PC-9 (cell line): Measurements from ENCODE around the gene SFT2D3. TPM values are rescaled to one million over a fixed set of nuclear protein-coding genes. Genes with fewer than 3 reads are reported as not detected.

Experiments used
- BruUV-seq: library from RNA; stranded (reverse); fragments of 400-500 nt; replicated peaks from 2 replicates; lab custom pipeline; 2021; lab: Mats Ljungman, UMichigan
- CTCF ChIA-PET: fragments of 300-600 bp; sonication (Branson Sonifier 250); formaldehyde crosslinking; loops from one replicate; lab custom pipeline; 2022; ENCODE audit warnings: antibody characterized with exemption; lab: Charles Lee
- POLR2A ChIA-PET: fragments of 300-600 bp; sonication (Branson Sonifier 250); formaldehyde crosslinking; loops from one replicate; lab custom pipeline; 2022; ENCODE audit warnings: antibody characterized with exemption; ENCODE audit not compliant: unreplicated experiment; lab: Charles Lee
- DNase-seq, 2 experiments: peaks; one replicate each; pipeline versions ENCODE4 v3.0.0 to v3.0.0-alpha.2; 2015 to 2022; ENCODE audit warnings: mixed read lengths in 1 of 2
- H2AFZ ChIP-seq: fragments of 200-600 bp; sonication (generic); 2 replicates; pipeline ENCODE4 v1.8.1; 2017; ENCODE audit warnings: antibody characterized with exemption
- H3F3A ChIP-seq: fragments of 200-600 bp; sonication (generic); 2 replicates; pipeline ENCODE4 v1.8.1; 2017; ENCODE audit warnings: antibody characterized with exemption, mild to moderate bottlenecking, low read depth; ENCODE audit not compliant: insufficient read depth
- H3K27ac ChIP-seq: fragments of 200-600 bp; sonication (generic); 2 replicates; pipeline ENCODE4 v1.6.1; 2016; ENCODE audit warnings: mixed run types
- H3K27me3 ChIP-seq: fragments of 200-600 bp; sonication (generic); 2 replicates; pipeline ENCODE4 v1.6.1; 2016; ENCODE audit warnings: low read depth, mixed run types; ENCODE audit not compliant: insufficient read depth
- H3K36me3 ChIP-seq: fragments of 200-600 bp; sonication (generic); 2 replicates; pipeline ENCODE4 v1.6.1; 2016; ENCODE audit warnings: low read depth, mixed run types
- H3K4me1 ChIP-seq: fragments of 200-600 bp; sonication (generic); replicated peaks from 2 replicates; pipeline ENCODE4 v1.6.1; 2016; ENCODE audit warnings: mixed run types; ENCODE audit not compliant: insufficient read depth
- H3K4me2 ChIP-seq: fragments of 200-600 bp; sonication (generic); 2 replicates; pipeline ENCODE4 v1.6.1; 2017; ENCODE audit warnings: mixed run types
- H3K4me3 ChIP-seq: fragments of 200-600 bp; sonication (generic); 2 replicates; pipeline ENCODE4 v1.6.1; 2016; ENCODE audit warnings: mixed run types
- H3K79me2 ChIP-seq: fragments of 200-600 bp; sonication (generic); 2 replicates; pipeline ENCODE4 v1.6.1; 2017; ENCODE audit warnings: low read depth, mixed run types
- H3K9me2 ChIP-seq: fragments of 200-600 bp; sonication (generic); 2 replicates; pipeline ENCODE4 v1.8.1; 2017; ENCODE audit warnings: mild to moderate bottlenecking; ENCODE audit not compliant: insufficient read depth
- H3K9me3 ChIP-seq: fragments of 200-600 bp; sonication (generic); 2 replicates; pipeline ENCODE4 v1.8.1; 2016; ENCODE audit warnings: low read depth; ENCODE audit not compliant: insufficient read depth
- H4K20me1 ChIP-seq: fragments of 200-600 bp; sonication (generic); 2 replicates; pipeline ENCODE4 v1.8.1; 2017; ENCODE audit not compliant: insufficient read depth
- EZH2 ChIP-seq: fragments of 200-600 bp; sonication (generic); IDR thresholded peaks from 2 replicates; pipeline ENCODE4 v1.8.0; 2017; ENCODE audit warnings: antibody characterized with exemption, low read depth
- intact Hi-C: fragments of 100-400 bp; cut with micrococcal nuclease; formaldehyde crosslinking; loops from one replicate; pipeline ENCODE4 v1.10.0; 2022; ENCODE audit not compliant: unreplicated experiment
- total RNA-seq: library from RNA; stranded (reverse); gene quantifications from 2 replicates; pipeline ENCODE4 v1.2.3, GENCODE V29; 2021
- TF ChIP-seq, protein P1 (sequence below): fragments of 200-600 bp; sonication (generic); conservative IDR thresholded peaks from 2 replicates; pipeline ENCODE4 v1.6.1; 2017; ENCODE audit warnings: mixed run types, antibody characterized with exemption, mild to moderate bottlenecking, moderate library complexity

Gene SFT2D3
- total RNA-seq, 1 experiment from 2014 or later, result 7.3 TPM

DNA sequence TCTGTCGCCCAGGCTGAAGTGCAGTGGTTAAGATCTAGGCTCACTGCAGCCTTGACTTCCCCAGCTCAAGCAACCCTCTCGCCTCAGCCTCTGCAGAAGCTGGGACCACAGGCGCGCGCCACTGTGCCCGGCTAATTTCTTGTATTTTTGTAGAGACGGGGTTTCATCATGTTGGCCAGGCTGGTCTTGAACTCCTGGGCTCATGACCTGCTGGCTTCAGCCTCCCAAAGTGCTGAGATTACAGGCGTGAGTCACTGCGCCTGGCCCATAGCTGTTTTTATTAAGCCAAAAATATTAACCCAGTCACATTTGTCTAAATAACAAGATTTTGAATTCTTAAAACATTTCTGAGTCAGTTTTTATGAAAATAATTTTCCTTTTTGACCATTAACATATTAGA, 6.3 kb upstream of the SFT2D3 start:
- Histone ChIP-seq H3K4me2 (no peak overlapping the region), H3K4me3 (no peak overlapping the region), H3K4me1 (peaks cover 9% of the 10 kb centered on the region; the same call in 1 of the 2 replicates), H2AFZ (no peak overlapping the region), H3K9me2 (no peaks in the 10 kb centered on the region), H3K9me3 (peaks cover 14% of the 10 kb centered on the region; the same call in 1 of the 2 replicates), H3K27ac (no peak overlapping the region), H3K36me3 (no peaks in the 10 kb centered on the region), H3K27me3 (no peaks in the 10 kb centered on the region), H3K79me2 (no peaks in the 10 kb centered on the region), H3F3A (peaks cover 6% of the 10 kb centered on the region), H4K20me1 (no peaks in the 10 kb centered on the region)
- TF ChIP-seq, protein P1, sequence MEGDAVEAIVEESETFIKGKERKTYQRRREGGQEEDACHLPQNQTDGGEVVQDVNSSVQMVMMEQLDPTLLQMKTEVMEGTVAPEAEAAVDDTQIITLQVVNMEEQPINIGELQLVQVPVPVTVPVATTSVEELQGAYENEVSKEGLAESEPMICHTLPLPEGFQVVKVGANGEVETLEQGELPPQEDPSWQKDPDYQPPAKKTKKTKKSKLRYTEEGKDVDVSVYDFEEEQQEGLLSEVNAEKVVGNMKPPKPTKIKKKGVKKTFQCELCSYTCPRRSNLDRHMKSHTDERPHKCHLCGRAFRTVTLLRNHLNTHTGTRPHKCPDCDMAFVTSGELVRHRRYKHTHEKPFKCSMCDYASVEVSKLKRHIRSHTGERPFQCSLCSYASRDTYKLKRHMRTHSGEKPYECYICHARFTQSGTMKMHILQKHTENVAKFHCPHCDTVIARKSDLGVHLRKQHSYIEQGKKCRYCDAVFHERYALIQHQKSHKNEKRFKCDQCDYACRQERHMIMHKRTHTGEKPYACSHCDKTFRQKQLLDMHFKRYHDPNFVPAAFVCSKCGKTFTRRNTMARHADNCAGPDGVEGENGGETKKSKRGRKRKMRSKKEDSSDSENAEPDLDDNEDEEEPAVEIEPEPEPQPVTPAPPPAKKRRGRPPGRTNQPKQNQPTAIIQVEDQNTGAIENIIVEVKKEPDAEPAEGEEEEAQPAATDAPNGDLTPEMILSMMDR, result no peak
- TF ChIP-seq EZH2, result no peak
- POLR2A ChIA-PET, result no interaction called here
- CTCF ChIA-PET, result no interaction called here
- intact Hi-C loops, result no loop called here
- BruUV-seq, result no TSS peak
- no peak for DNase-seq

DNA sequence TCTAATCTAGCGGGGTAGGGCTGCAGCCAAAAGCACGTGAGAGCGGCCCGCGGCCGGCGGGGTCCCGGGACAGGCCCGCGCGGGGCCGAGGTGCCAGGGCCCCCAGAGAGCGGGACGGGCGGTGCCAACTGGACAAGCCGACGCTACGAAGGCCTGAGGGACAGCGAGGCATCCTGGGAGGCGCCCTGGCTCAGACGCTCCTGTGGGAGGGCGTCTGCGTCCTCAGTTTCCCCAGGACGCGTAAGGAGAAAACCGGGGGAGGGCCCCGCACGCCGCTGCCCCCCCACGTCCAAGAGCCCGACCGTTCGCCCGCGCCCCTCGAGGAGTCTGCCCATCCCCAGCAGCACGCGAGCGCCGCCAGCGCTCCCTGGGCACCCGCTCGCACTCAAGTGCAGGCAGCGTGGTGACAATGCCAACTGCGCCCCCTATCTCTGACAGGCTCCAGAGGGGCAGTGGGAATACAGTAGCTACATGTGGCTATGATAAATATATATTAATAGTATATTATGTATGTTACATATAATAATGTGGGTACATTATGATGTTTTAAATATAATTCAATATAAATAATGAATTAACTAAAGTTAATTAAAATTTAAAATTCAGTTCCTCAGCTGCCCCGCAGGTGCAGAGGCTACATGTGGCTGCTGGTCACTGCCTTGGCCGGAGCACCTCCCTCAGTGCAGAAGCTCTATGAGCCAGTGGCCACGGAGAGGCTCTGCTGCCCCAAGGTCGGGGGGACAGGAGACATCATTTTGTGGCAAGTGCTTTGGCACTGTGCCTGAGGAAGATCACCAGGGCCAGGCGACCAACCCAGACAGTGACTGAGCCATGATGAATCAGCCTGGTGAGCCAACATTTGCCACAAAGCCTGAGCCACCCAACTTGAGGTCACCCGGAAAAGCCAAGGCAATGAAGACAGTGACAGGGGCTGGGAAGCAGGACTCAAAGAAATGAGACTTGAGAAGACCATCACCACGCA, 5.5 kb upstream of the SFT2D3 start:
- peaks cover 13% of the 10 kb centered on the region for H3F3A ChIP-seq
- ChIA-PET CTCF (no interaction called here), POLR2A (interaction anchor here (0.7 kb wide), 1 partner anchor 295 kb away, joined by 3 read pairs; no protein-coding TSS in a partner anchor)
- H3K79me2 ChIP-seq, result no peaks in the 10 kb centered on the region
- H2AFZ ChIP-seq, result no peak overlapping the region
- DNase-seq, result peak; percentile 32 to 35
- BruUV-seq, result no TSS peak
- intact Hi-C loops, result no loop called here
- TF ChIP-seq EZH2, result no peak
- TF ChIP-seq, protein P1, result no peak
- no peaks in the 10 kb centered on the region for H4K20me1 ChIP-seq
- no peak overlapping the region for H3K4me3 ChIP-seq
- H3K27ac ChIP-seq, result no peak overlapping the region
- H3K4me2 ChIP-seq, result no peak overlapping the region
- H3K27me3 ChIP-seq, result no peaks in the 10 kb centered on the region
- H3K9me2 ChIP-seq, result no peaks in the 10 kb centered on the region
- H3K4me1 ChIP-seq, result peaks cover 17% of the 10 kb centered on the region
- H3K36me3 ChIP-seq, result no peaks in the 10 kb centered on the region
- peaks cover 9% of the 10 kb centered on the region; the same call in 1 of the 2 replicates for H3K9me3 ChIP-seq

DNA sequence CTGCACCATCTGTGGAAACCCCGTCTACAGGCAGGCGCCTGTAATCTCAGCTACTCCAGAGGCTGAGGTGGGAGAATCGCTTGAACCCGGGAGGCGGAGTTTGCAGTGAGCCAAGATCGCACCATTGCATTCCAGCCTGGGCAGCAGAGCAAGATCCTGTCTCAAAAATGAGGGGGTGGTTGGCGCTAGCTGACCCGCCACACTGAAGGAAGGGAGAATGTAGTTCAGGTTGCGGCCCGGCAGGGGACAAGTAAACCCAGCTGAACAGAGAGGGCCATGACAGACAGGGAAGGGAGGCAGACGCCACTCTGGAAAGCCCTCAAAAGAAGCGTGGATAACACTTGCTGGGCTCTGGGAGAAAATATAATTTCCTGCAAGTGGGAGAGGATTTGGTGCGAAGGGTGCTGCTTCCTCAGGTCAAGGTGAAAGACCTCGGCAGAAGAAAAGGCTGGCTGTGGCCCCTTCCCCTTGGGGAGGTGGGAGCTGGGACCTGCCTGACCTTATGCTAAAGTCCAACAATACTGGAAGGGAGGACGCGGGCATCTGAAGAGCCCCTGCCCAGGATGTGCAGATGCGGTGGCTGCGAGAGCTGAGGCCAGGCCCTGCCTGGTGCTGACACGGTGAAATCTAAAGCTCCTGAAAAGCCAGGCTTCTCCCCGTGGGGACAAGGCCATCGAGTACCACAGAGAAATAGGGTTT, 3.7 kb upstream of the SFT2D3 start:
- H3K4me1 ChIP-seq, result peaks cover 25% of the 10 kb centered on the region
- ChIA-PET CTCF (interaction anchor here (0.6 kb wide), 1 partner anchor 50 kb away, joined by 3 read pairs; no protein-coding TSS in a partner anchor), POLR2A (no interaction called here)
- H3K27me3 ChIP-seq, result no peaks in the 10 kb centered on the region
- no peak for TF ChIP-seq EZH2
- TF ChIP-seq, protein P1, result no peak
- H3K4me3 ChIP-seq, result no peak overlapping the region
- BruUV-seq, result no TSS peak
- H3K27ac ChIP-seq, result no peak overlapping the region
- peaks cover 6% of the 10 kb centered on the region for H3K79me2 ChIP-seq
- no peaks in the 10 kb centered on the region for H3K9me2 ChIP-seq
- peaks cover 23% of the 10 kb centered on the region for H3F3A ChIP-seq
- intact Hi-C loops, result no loop called here
- H4K20me1 ChIP-seq, result peaks cover under 1% of the 10 kb centered on the region; the same call in 1 of the 2 replicates
- no peak overlapping the region for H3K4me2 ChIP-seq
- H3K9me3 ChIP-seq, result no peaks in the 10 kb centered on the region
- no peaks in the 10 kb centered on the region; the same call in 1 of the 2 replicates for H3K36me3 ChIP-seq
- DNase-seq, result no peak
- no peak overlapping the region for H2AFZ ChIP-seq
